ENCODE data around the gene CLEC18C.
"Not testable (repeated sequence)": the region's sequence is repeated elsewhere in the genome, so short reads cannot be mapped to it uniquely, and the experiment has no call there.

The CLEC18C gene

DNA sequence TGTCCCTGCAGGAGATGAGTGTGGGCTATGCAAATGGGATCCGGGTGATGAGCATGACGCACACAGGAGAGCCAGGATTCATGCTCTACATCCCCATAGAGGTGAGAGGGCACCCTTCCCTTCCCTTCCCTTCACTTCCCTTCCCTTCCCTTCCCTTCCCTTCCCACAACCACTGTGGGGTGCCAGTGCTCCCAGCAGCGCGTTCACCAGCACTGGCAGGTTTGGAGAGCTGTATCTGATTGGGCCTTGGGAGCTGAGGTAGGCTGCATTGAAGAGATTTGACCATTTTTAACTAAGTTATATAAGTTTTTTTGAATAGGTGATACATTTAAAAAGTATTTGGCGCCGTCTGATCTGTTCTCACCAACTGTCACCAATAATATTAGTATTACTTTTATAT is 25.1 kb upstream of the CLEC18C start:
- not testable (repeated sequence) for H3K27me3 ChIP-seq (ENCODE audit: control insufficient read depth in 5 of 5, insufficient read depth in 4 of 5, low read length in 5 of 5); H3K27ac ChIP-seq (ENCODE audit: low read depth, low read length); H3K9me3 ChIP-seq (ENCODE audit: control insufficient read depth in 5 of 5, low read length in 5 of 5); H3K4me3 ChIP-seq (ENCODE audit: low read depth in 1 of 5, low read length in 5 of 5); H3K9ac ChIP-seq (ENCODE audit: low read length in 5 of 5); H3K4me1 ChIP-seq (ENCODE audit: control insufficient read depth in 5 of 5, insufficient read depth in 5 of 5, low read length in 5 of 5)
- peaks cover 12 to 76% (median 62%) of the 10 kb centered on the region in 5 donors for H3K36me3 ChIP-seq (ENCODE audit: control insufficient read depth in 5 of 5, insufficient read depth in 5 of 5, low read length in 5 of 5)

DNA sequence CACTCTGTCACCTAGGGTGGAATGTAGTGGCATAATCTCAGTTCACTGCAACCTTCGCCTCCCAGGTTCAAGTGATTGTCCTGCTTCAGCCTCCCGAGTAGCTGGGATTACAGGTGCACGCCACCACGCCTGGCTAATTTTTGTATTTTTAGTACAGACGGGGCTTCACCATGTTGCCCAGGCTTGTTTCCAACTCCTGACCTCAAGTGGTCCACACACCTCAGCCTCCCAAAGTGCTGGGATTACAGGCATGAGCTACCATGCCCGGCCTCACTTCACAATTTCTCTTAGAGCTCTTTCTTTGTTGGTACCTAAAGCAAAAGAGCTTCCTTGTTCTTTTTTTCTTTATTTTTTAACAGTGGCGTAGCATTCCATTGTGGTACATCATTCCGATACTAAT is 24.3 kb upstream of the CLEC18C start:
- not testable (repeated sequence) for H3K9ac ChIP-seq (ENCODE audit: low read length in 5 of 5); H3K27me3 ChIP-seq (ENCODE audit: control insufficient read depth in 5 of 5, insufficient read depth in 4 of 5, low read length in 5 of 5); H3K27ac ChIP-seq (ENCODE audit: low read depth, low read length); H3K4me1 ChIP-seq (ENCODE audit: control insufficient read depth in 5 of 5, insufficient read depth in 5 of 5, low read length in 5 of 5); H3K4me3 ChIP-seq (ENCODE audit: low read depth in 1 of 5, low read length in 5 of 5); H3K9me3 ChIP-seq (ENCODE audit: control insufficient read depth in 5 of 5, low read length in 5 of 5)
- H3K36me3 ChIP-seq (ENCODE audit: control insufficient read depth in 5 of 5, insufficient read depth in 5 of 5, low read length in 5 of 5), result peaks cover 14 to 78% (median 65%) of the 10 kb centered on the region in 5 donors

DNA sequence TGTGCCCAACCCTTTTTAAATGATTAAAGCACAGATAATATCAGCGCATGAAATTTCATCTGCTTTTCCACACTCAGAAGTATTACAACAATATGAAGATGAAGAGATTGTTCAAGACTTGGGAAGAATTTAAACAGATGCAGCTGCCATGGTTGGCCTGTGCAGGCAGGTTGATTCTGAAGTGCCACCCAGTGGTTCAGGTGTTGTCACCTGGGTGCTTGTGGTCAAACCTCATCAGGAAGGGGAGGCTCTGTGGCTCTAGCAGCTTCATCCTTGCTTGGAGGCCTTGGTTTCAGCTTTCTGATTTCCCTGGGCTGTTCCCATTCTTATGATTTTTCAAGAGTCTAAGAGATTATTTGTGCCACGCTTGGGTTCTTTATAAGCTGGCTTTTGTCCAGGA is 22.2 kb upstream of the CLEC18C start:
- Histone ChIP-seq H3K27ac (ENCODE audit: low read depth, low read length) (no peak overlapping the region), H3K36me3 (ENCODE audit: control insufficient read depth in 5 of 5, insufficient read depth in 5 of 5, low read length in 5 of 5) (peaks cover 15 to 86% (median 70%) of the 10 kb centered on the region in 5 donors)

DNA sequence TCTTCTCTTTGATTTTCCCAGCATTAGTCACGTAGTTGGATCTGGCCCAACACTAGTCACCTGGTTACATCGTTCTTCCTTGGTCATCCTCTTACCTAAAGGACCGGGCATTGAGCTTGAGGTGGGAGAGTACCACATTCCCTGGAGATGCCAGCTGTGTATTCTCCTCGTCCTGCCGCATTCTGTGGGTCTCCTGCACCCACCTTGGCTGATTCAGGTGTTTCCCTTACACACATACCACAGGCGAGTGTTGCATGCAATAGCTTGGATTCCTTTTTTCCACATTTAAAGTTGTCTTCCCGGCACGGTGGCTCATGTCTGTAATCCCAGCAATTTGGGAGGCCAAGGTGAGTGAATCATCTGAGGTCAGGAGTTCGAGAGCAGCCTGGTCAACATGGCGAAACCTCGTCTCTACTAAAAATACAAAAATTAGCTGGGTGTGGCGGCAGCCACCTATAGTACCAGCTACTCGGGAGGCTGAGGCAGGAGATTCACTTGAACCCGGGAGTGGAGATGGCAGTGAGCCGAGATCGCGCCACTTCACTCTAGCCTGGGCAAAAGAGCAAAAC is 21.6 kb upstream of the CLEC18C start:
- Histone ChIP-seq H3K9me3 (ENCODE audit: control insufficient read depth in 5 of 5, low read length in 5 of 5) (no peaks in the 10 kb centered on the region), H3K4me1 (ENCODE audit: control insufficient read depth in 5 of 5, insufficient read depth in 5 of 5, low read length in 5 of 5) (no peaks in the 10 kb centered on the region), H3K4me3 (ENCODE audit: low read depth in 1 of 5, low read length in 5 of 5) (no peak overlapping the region), H3K27ac (ENCODE audit: low read depth, low read length) (no peak overlapping the region), H3K9ac (ENCODE audit: low read length in 5 of 5) (no peak overlapping the region), H3K36me3 (ENCODE audit: control insufficient read depth in 5 of 5, insufficient read depth in 5 of 5, low read length in 5 of 5) (peaks cover 15 to 92% (median 76%) of the 10 kb centered on the region in 5 donors), H3K27me3 (ENCODE audit: control insufficient read depth in 5 of 5, insufficient read depth in 4 of 5, low read length in 5 of 5) (no peaks in the 10 kb centered on the region)

More for the DNA sequence above, 22.2 kb upstream of the CLEC18C start:
- Histone ChIP-seq H3K4me1 (ENCODE audit: control insufficient read depth in 5 of 5, insufficient read depth in 5 of 5, low read length in 5 of 5) (no peaks in the 10 kb centered on the region), H3K9me3 (ENCODE audit: control insufficient read depth in 5 of 5, low read length in 5 of 5) (no peaks in the 10 kb centered on the region), H3K9ac (ENCODE audit: low read length in 5 of 5) (no peak overlapping the region), H3K4me3 (ENCODE audit: low read depth in 1 of 5, low read length in 5 of 5) (no peak overlapping the region), H3K27me3 (ENCODE audit: control insufficient read depth in 5 of 5, insufficient read depth in 4 of 5, low read length in 5 of 5) (no peaks in the 10 kb centered on the region)

DNA sequence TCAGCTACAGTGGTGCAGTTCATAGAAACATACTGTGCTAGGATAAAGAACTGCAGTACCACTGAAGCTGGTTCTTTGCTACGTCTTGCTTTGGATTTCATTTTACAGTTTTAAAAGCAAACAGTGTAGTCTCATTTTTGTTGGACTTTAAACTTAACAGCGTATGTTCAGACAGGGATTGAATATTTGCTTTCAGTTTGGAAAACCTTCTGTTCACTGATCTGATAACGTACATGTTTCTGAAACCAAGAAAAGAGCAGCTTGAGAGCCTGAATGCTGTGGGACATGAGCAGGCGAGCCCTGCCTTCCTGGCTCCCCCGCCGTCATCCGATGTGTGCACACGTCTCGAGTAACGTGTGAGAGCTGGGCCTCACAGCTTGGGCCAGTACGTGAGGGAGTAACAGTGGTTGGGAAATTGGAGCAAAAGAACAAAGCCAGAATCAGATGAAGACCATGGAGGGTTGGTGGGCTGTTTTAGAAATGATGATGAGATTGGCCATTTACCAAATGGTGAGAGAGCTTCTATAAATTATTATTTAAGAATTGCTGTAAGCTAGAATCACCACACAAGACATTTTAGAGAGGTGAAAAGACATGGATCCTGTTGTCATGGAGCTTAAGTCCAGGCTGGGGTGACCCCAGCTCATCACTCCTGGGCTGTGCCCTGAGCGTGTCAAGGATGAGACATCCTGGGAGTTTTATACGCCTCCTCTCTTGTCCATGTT is 20.8 kb upstream of the CLEC18C start:
- Histone ChIP-seq H3K36me3 (ENCODE audit: control insufficient read depth in 5 of 5, insufficient read depth in 5 of 5, low read length in 5 of 5) (peaks cover 19 to 96% (median 80%) of the 10 kb centered on the region in 5 donors), H3K9me3 (ENCODE audit: control insufficient read depth in 5 of 5, low read length in 5 of 5) (no peaks in the 10 kb centered on the region), H3K27me3 (ENCODE audit: control insufficient read depth in 5 of 5, insufficient read depth in 4 of 5, low read length in 5 of 5) (no peaks in the 10 kb centered on the region), H3K27ac (ENCODE audit: low read depth, low read length) (no peak overlapping the region), H3K9ac (ENCODE audit: low read length in 5 of 5) (no peak overlapping the region), H3K4me3 (ENCODE audit: low read depth in 1 of 5, low read length in 5 of 5) (no peak overlapping the region), H3K4me1 (ENCODE audit: control insufficient read depth in 5 of 5, insufficient read depth in 5 of 5, low read length in 5 of 5) (no peaks in the 10 kb centered on the region)

DNA sequence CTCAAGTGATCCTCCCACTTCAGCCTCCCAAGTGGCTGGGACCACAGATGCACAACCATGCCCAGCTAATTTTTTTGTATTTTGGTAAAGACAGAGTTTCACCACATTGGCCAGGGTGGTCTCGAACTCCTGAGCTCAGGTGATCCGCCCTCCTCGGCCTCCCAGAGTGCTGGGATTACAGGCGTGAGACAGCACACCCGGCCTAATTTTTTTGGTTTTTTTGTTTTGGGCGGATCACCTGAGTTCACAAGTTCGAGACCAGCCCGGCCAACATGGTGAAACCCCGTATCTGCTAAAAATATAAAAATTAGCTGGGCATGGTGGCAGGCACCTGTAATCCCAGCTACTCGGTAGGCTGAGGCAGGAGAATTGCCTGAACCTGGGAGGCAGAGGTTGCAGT is 18.9 kb upstream of the CLEC18C start:
- not testable (repeated sequence) for H3K4me1 ChIP-seq (ENCODE audit: control insufficient read depth in 5 of 5, insufficient read depth in 5 of 5, low read length in 5 of 5); H3K4me3 ChIP-seq (ENCODE audit: low read depth in 1 of 5, low read length in 5 of 5); H3K27ac ChIP-seq (ENCODE audit: low read depth, low read length); H3K27me3 ChIP-seq (ENCODE audit: control insufficient read depth in 5 of 5, insufficient read depth in 4 of 5, low read length in 5 of 5); H3K9ac ChIP-seq (ENCODE audit: low read length in 5 of 5); H3K9me3 ChIP-seq (ENCODE audit: control insufficient read depth in 5 of 5, low read length in 5 of 5)
- peaks cover 25 to 98% (median 85%) of the 10 kb centered on the region in 5 donors for H3K36me3 ChIP-seq (ENCODE audit: control insufficient read depth in 5 of 5, insufficient read depth in 5 of 5, low read length in 5 of 5)

DNA sequence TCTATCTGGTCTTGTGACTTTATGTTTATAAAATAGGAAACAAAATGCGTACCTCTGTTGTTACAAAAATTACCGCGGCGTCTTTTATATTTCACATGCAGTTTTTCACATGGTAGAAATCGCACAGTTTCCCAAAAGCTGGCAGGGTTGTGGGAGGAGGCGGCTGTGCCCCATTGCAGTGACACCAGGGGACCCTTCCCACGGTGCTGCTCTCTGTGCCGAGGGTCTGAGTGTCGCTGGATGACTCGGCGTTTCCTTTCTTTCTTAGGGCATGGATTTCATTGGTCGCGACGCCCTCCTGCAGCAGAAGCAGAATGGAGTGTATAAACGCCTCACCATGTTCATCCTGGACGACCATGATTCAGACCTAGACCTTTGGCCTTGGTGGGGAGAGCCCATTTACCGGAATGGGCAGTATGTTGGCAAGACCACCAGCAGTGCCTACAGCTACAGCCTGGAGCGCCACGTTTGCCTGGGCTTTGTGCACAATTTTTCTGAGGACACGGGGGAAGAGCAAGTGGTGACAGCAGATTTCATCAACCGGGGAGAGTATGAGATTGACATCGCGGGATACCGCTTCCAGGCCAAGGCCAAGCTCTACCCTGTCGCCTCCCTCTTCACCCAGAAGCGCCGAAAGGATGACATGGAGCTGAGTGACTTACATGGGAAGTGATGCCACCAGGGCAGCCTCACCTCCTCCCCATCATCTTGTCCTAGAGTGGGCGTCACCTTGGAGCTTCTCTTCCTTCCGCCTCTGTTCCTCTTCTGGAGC is 17.2 kb upstream of the CLEC18C start:
- H3K27me3 ChIP-seq (ENCODE audit: control insufficient read depth in 5 of 5, insufficient read depth in 4 of 5, low read length in 5 of 5), result no peaks in the 10 kb centered on the region
- no peak overlapping the region for H3K27ac ChIP-seq (ENCODE audit: low read depth, low read length)
- no peaks in the 10 kb centered on the region for H3K9me3 ChIP-seq (ENCODE audit: control insufficient read depth in 5 of 5, low read length in 5 of 5)
- H3K36me3 ChIP-seq (ENCODE audit: control insufficient read depth in 5 of 5, insufficient read depth in 5 of 5, low read length in 5 of 5), result peaks cover 25 to 100% (median 91%) of the 10 kb centered on the region in 5 donors
- no peak overlapping the region for H3K4me3 ChIP-seq (ENCODE audit: low read depth in 1 of 5, low read length in 5 of 5)
- H3K4me1 ChIP-seq (ENCODE audit: control insufficient read depth in 5 of 5, insufficient read depth in 5 of 5, low read length in 5 of 5), result no peaks in the 10 kb centered on the region
- no peak overlapping the region for H3K9ac ChIP-seq (ENCODE audit: low read length in 5 of 5)

DNA sequence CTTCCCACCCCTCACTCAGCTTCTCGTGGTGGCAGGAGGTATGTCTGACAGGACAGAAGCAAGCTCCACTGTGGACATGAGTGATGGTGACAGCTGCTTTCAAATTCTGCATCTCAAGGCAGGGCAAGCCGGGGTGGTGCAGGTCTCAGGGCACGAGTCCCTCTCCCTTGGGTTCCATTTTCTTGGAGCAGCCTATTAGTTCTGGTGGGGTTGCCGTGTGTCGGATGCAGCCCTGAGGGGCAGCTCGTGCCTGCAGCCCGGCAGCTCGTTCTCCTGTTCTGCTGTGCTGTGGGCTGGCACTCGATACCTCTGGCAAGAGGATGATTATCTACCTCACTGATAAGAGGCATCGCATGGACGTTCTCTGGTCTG is 16.5 kb upstream of the CLEC18C start:
- H3K4me1 ChIP-seq (ENCODE audit: control insufficient read depth in 5 of 5, insufficient read depth in 5 of 5, low read length in 5 of 5), result no peaks in the 10 kb centered on the region
- H3K9me3 ChIP-seq (ENCODE audit: control insufficient read depth in 5 of 5, low read length in 5 of 5), result no peaks in the 10 kb centered on the region
- no peak overlapping the region for H3K27ac ChIP-seq (ENCODE audit: low read depth, low read length)
- H3K4me3 ChIP-seq (ENCODE audit: low read depth in 1 of 5, low read length in 5 of 5), result no peak overlapping the region
- H3K36me3 ChIP-seq (ENCODE audit: control insufficient read depth in 5 of 5, insufficient read depth in 5 of 5, low read length in 5 of 5), result peaks cover 26 to 100% (median 91%) of the 10 kb centered on the region in 5 donors
- H3K9ac ChIP-seq (ENCODE audit: low read length in 5 of 5), result no peak overlapping the region
- no peaks in the 10 kb centered on the region for H3K27me3 ChIP-seq (ENCODE audit: control insufficient read depth in 5 of 5, insufficient read depth in 4 of 5, low read length in 5 of 5)

DNA sequence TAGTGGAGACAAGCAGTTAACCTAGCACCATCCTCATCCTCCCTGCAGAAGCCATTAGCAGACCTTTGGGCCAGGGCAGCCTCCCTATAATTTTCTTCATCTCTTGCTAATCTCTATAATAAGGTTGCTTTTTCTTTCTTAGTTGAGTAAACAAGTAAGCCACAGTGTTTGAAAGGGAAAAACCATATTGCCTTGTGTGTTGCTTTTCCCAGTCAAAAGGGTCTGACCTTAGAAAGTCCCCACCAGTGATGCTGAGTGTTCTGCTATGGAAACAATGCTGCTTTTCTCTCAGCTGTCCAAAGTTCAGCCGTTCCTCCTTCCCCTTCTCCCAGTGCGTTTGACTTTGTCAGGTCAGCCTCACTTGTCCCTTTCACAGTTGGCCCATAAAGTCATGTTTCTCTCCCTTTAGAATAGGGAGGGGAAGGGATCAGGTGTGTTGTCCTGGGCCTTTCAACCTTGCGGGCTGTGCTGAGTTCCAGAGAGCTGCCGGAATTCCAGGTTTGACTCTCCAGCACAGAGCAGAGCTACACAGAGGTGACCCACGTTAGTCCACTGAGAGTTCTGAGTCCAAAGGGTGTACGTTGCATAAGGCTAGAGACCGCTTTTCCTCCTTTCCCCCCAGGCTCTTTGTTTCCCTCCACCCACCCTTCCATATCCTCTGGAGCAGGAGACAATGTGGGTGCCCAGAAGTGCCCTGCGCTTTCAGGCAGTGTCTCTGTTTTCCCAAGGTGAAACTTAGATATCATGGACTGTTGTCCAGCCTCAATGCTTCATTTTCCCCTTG is 15.9 kb upstream of the CLEC18C start:
- no peak overlapping the region for H3K4me3 ChIP-seq (ENCODE audit: low read depth in 1 of 5, low read length in 5 of 5)
- H3K27ac ChIP-seq (ENCODE audit: low read depth, low read length), result no peak overlapping the region
- no peaks in the 10 kb centered on the region for H3K9me3 ChIP-seq (ENCODE audit: control insufficient read depth in 5 of 5, low read length in 5 of 5)
- no peaks in the 10 kb centered on the region for H3K27me3 ChIP-seq (ENCODE audit: control insufficient read depth in 5 of 5, insufficient read depth in 4 of 5, low read length in 5 of 5)
- no peaks in the 10 kb centered on the region for H3K4me1 ChIP-seq (ENCODE audit: control insufficient read depth in 5 of 5, insufficient read depth in 5 of 5, low read length in 5 of 5)
- H3K36me3 ChIP-seq (ENCODE audit: control insufficient read depth in 5 of 5, insufficient read depth in 5 of 5, low read length in 5 of 5), result peaks cover 22 to 100% (median 91%) of the 10 kb centered on the region in 5 donors
- H3K9ac ChIP-seq (ENCODE audit: low read length in 5 of 5), result no peak overlapping the region
